NCI-H2171 treated with DMSO at 0.1 percent for 48 hours (cell line): Measurements from ENCODE around the gene SFMBT2.

ENCODE experiments used
- DNase-seq: peaks from one replicate; lab custom pipeline; 2025; lab: John Stamatoyannopoulos, UW

Gene SFMBT2

GRCh38 chr10:7298495-7298894 is 112.3 kb downstream of the SFMBT2 start:
- DNase-seq: no peak

GRCh38 chr10:7297094-7297493 is 113.7 kb downstream of the SFMBT2 start:
- DNase-seq: no peak

- DNase-seq: no peak
Measured at GRCh38 chr10:7296648-7297047, 114.2 kb downstream of the SFMBT2 start.

GRCh38 chr10:7296076-7296475 is 114.8 kb downstream of the SFMBT2 start:
- no peak for DNase-seq

- no peak for DNase-seq
Measured at GRCh38 chr10:7293378-7293920, 117.4 kb downstream of the SFMBT2 start.

- no peak for DNase-seq
Measured at GRCh38 chr10:7291487-7292270, 119.2 kb downstream of the SFMBT2 start.

GRCh38 chr10:7288060-7288690 is 122.7 kb downstream of the SFMBT2 start:
- no peak for DNase-seq

GRCh38 chr10:7287377-7287776 is 123.5 kb downstream of the SFMBT2 start:
- no peak for DNase-seq

- no peak for DNase-seq
Measured at GRCh38 chr10:7285522-7286322, 125.1 kb downstream of the SFMBT2 start.

- DNase-seq: no peak
Measured at GRCh38 chr10:7283246-7283645, 127.6 kb downstream of the SFMBT2 start.

GRCh38 chr10:7282457-7282856 is 128.4 kb downstream of the SFMBT2 start:
- no peak for DNase-seq

GRCh38 chr10:7281429-7281828 is 129.4 kb downstream of the SFMBT2 start:
- DNase-seq: no peak

GRCh38 chr10:7279303-7279702 is 131.5 kb downstream of the SFMBT2 start:
- no peak for DNase-seq

- no peak for DNase-seq
Measured at GRCh38 chr10:7277867-7278266, 133.0 kb downstream of the SFMBT2 start.

- no peak for DNase-seq
Measured at GRCh38 chr10:7277432-7277831, 133.4 kb downstream of the SFMBT2 start.

GRCh38 chr10:7275761-7276440 is 134.9 kb downstream of the SFMBT2 start:
- no peak for DNase-seq

- no peak for DNase-seq
Measured at GRCh38 chr10:7274293-7274692, 136.5 kb downstream of the SFMBT2 start.

GRCh38 chr10:7272008-7272407 is 138.8 kb downstream of the SFMBT2 start:
- no peak for DNase-seq

- DNase-seq: no peak
Measured at GRCh38 chr10:7269988-7270387, 140.8 kb downstream of the SFMBT2 start.

- no peak for DNase-seq
Measured at GRCh38 chr10:7267142-7267541, 143.7 kb downstream of the SFMBT2 start.

- DNase-seq: no peak
Measured at GRCh38 chr10:7265396-7266123, 145.3 kb downstream of the SFMBT2 start.
